C4-2B (cell line): Measurements from ENCODE around the gene OOSP4A.

Source experiments
- H3K27ac ChIP-seq: fragments of 450-650 bp; 2 replicates; pipeline ENCODE4 v1.5.1; 2017
- ZFX ChIP-seq: fragments of 450-650 bp; IDR thresholded peaks from 2 replicates; pipeline ENCODE4 v1.6.1; 2017
- TF ChIP-seq, protein P1 (sequence below): fragments of 450-650 bp; conservative IDR thresholded peaks from 2 replicates; pipeline ENCODE4 v1.5.1; 2017; ENCODE audit warnings: mild to moderate bottlenecking

The OOSP4A gene

DNA sequence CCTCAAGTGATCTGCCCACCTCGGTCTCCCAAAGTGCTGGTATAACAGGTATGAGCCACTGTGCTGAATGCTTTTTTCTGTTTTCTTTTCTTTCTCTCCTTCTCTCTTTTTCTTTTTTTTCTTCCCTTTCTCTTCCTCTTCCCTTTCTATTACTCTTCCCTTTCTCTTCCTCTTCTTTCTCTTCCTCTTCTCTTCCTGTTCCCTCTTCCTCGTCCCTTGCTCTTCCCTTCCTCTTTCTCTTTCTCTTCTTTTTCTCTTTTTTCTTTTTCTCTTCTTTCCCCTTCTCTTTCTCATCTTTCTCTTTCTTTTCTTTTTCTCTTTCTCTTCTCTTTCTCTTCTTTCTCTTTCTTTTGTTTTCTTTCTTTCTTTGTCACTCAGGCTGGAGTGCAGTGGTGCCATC, 24.4 kb upstream of the OOSP4A start:
- H3K27ac ChIP-seq = no peak overlapping the region
- TF ChIP-seq ZFX = no peak
- TF ChIP-seq, protein P1, sequence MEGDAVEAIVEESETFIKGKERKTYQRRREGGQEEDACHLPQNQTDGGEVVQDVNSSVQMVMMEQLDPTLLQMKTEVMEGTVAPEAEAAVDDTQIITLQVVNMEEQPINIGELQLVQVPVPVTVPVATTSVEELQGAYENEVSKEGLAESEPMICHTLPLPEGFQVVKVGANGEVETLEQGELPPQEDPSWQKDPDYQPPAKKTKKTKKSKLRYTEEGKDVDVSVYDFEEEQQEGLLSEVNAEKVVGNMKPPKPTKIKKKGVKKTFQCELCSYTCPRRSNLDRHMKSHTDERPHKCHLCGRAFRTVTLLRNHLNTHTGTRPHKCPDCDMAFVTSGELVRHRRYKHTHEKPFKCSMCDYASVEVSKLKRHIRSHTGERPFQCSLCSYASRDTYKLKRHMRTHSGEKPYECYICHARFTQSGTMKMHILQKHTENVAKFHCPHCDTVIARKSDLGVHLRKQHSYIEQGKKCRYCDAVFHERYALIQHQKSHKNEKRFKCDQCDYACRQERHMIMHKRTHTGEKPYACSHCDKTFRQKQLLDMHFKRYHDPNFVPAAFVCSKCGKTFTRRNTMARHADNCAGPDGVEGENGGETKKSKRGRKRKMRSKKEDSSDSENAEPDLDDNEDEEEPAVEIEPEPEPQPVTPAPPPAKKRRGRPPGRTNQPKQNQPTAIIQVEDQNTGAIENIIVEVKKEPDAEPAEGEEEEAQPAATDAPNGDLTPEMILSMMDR = no peak

DNA sequence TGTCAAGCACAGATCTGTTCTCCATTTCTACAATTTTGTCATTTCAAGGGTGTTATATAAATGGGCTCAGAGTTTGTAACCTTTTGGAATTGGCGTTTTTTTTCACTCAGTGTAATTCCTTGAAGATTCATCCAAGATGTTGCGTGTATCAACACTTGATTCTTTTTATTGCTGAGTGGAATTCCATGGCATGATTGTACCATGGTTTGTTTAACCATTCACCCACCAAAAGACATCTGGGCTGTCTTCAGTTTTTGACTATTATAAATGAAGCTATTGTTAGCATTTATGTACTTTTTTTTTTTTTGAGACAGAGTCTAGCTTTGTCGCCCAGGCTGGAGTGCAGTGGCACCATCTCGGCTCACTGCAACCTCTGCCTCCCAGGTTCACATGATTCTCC, 22.7 kb upstream of the OOSP4A start:
- no peak overlapping the region for H3K27ac ChIP-seq
- TF ChIP-seq, protein P1 = no peak
- TF ChIP-seq ZFX = no peak

DNA sequence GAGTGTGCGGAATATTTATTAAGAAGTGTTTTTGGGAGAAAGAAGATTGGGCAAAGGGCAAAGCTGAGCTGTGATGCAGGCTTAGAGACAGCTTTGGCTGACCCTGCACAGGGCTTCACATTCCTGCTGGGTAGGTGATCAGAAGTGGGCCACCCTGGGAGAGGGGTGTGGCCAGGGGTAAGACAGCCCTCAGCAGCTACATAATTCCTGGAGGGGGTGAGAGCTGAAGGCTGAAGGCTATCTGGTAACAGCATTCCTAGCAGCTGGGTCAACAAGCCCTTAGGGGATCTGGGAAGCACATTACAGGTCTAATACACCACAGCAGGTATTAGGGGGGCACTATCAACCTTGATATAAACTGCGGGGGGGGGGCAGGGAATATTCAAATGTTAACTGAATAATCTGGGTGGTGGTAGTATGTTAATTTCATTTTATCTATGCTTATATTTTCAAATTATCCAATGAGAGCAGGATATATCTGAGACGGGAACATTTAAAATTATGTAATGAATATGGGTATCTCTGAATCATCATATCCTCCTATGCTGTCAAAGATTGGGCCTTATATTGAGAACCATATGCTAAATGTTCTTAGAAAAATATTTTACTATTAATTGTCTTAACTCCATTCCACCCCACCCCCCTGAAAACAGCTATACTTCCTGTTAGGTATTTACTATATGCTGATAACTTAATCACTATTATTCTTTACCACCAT, 19.7 kb upstream of the OOSP4A start:
- TF ChIP-seq ZFX = no peak
- TF ChIP-seq, protein P1 = no peak
- no peak overlapping the region for H3K27ac ChIP-seq

DNA sequence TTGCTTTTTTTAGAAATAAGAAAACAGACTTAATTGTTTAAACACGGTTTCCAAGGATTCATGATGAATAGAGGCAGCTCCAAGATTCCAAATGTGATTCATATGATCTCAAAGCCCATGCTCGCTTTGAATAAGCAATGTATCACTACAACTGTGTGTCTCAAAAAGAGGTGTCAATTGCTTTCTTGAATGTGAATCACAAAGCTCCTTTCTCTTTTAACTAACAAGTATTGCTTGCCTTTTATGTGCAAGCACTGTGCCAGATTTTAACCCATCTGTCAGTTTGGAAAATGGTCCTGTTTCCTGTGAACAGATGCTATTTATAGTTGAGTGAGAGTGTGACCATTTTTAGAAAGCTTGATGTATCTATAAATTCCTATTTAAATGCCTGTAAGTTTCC, 19.1 kb upstream of the OOSP4A start:
- no peak overlapping the region for H3K27ac ChIP-seq
- TF ChIP-seq ZFX = no peak
- TF ChIP-seq, protein P1 = no peak

DNA sequence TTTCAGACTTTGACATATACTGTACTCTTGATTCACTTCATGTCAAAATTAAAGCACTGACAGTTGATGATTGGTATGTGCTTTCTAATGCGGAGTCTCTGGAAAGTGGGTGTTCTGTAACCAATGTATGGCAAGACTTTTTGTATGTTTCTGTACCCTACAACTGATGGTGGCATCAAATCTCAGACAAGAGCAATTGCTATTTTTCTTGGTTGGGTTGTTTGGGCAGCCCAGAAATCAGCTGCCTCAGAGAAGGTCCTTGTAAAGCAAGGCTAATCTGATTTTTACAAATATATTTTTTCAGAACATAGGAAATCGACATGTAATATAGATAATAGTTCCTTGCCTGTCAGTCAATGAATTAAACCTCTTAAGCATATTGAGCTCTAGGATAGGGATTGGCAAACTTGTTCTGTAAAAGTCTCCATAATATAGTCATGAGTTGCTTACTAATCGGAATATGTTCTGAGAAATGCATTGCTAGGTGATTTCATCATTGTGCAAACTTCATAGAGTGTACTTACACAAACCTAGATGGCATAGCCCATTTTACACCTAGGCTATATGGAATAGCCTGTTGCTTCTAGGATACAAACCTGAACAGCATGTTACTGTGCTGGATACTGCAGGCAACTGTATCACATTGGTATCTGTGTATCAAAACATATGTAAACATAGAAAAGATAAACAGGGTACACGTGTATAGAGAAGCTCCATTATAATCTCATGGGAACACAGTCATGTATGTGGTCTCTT, 10.2 kb upstream of the OOSP4A start:
- no peak overlapping the region for H3K27ac ChIP-seq
- TF ChIP-seq ZFX = no peak
- TF ChIP-seq, protein P1 = no peak

DNA sequence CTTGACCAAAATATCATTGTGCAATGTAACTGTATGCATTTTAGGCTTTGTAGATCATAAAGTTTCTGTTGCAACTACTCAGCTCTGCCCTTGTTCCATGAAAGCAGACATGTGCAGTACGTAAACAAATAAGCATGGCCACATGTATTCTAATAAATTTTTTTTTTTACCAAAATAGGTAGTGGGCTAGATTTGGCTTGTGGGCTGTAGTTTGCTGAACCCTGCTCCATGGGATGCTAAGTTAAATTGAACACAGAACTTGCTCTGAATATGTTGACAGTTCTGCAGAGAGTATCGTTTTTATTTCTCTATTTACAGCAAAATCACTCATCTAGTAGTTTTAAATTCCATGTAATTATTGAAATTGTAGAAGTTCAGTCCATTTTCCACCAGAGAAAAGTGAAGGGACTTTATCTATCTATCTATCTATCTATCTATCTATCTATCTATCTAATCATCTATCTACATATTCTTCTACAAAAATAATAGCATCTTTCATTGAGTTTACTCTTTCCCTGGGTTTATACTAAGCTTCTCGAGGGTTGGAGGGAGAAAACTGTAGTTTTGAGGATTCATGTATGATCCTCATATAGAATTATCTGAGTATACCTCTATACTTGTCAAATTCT, 9.5 kb upstream of the OOSP4A start:
- TF ChIP-seq ZFX = no peak
- TF ChIP-seq, protein P1 = no peak
- no peak overlapping the region for H3K27ac ChIP-seq

DNA sequence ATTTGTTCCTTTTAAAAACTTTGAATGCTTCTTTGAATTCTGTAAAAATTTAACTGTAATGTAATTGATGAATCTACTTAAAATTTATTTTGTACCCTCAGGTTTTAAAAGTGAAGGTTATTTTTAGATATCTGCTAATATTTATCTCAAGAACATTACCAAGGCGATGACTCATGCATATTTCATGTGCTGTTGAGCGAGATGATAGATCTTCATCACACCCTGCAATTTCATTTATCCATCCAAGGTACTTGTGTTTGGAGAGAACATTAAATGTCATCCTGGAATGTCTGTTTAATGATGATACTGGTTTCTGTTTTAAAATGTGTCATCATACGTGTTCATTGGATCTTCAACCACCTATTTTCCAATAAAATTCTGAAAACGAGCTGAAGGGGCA, 6.7 kb upstream of the OOSP4A start:
- TF ChIP-seq ZFX = no peak
- TF ChIP-seq, protein P1 = no peak
- H3K27ac ChIP-seq = no peak overlapping the region
